ENCODE data around the gene BACE1.

DNA sequence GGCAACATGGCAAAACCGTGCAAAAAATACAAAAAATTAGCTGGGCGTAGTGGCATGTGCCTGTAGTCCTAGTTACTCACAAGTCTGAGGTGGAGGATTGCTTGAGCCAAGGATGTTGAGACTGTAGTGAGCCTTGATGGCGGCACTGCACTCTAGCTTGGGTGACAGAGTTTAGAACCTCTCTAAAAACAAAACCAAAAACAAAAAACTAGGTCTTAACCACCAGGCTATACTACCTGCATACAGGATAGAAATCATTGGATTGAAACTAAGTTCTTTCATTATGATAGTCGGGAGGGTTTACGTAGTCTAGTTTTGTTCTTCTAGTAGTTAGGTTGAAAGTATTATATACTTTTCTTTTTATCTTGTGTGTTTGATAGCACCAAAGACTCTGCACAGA, 77.8 kb downstream of the BACE1 start:
- TF ChIP-seq, protein P1, sequence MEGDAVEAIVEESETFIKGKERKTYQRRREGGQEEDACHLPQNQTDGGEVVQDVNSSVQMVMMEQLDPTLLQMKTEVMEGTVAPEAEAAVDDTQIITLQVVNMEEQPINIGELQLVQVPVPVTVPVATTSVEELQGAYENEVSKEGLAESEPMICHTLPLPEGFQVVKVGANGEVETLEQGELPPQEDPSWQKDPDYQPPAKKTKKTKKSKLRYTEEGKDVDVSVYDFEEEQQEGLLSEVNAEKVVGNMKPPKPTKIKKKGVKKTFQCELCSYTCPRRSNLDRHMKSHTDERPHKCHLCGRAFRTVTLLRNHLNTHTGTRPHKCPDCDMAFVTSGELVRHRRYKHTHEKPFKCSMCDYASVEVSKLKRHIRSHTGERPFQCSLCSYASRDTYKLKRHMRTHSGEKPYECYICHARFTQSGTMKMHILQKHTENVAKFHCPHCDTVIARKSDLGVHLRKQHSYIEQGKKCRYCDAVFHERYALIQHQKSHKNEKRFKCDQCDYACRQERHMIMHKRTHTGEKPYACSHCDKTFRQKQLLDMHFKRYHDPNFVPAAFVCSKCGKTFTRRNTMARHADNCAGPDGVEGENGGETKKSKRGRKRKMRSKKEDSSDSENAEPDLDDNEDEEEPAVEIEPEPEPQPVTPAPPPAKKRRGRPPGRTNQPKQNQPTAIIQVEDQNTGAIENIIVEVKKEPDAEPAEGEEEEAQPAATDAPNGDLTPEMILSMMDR (IDR thresholded peaks at IDR 0.05; ENCODE audit: low read depth, low read length) = no peak
- no peak for TF ChIP-seq EZH2phosphoT487 (IDR thresholded peaks at IDR 0.05; ENCODE audit: low read depth)
